Cardiac septum (tissue), 1 donor: ENCODE data around the gene ANAPC1. TPM values are rescaled to one million over a fixed set of nuclear protein-coding genes. Genes with fewer than 3 reads are reported as not detected.
"Not testable (repeated sequence)": the region's sequence is repeated elsewhere in the genome, so short reads cannot be mapped to it uniquely, and the experiment has no call there.

ENCODE experiments used
- DNase-seq: peaks from one replicate; pipeline ENCODE4 v3.0.0-alpha.2; 2020; ENCODE audit warnings: low spot score
- intact Hi-C: fragments of 100-400 bp; cut with DNase I; formaldehyde crosslinking; loops from one replicate; pipeline ENCODE4 v1.14.0; 2022
- long read RNA-seq: library from polyadenylated mRNA; unstranded; transcript quantifications from one replicate; pipeline ENCODE4 v2.0.0, GENCODE V29; 2021
- total RNA-seq: library from RNA; stranded (reverse); fragmentation: NEBNext Ultra II Directional; extraction: Animal tissue kit (Norgen Biotek cat#: 25700); gene quantifications from one replicate; pipeline ENCODE4 v1.2.1, GENCODE V29; 2021
- donor health status: DM: no; HTN: no; CAD: no.

ANAPC1 gene
- total RNA-seq, result 21.1 TPM
- long read RNA-seq, partial matches to known transcripts, result 10 of 13 reads
- long read RNA-seq, other reads (novel, unspliced or antisense), result 2 of 13 reads

DNA sequence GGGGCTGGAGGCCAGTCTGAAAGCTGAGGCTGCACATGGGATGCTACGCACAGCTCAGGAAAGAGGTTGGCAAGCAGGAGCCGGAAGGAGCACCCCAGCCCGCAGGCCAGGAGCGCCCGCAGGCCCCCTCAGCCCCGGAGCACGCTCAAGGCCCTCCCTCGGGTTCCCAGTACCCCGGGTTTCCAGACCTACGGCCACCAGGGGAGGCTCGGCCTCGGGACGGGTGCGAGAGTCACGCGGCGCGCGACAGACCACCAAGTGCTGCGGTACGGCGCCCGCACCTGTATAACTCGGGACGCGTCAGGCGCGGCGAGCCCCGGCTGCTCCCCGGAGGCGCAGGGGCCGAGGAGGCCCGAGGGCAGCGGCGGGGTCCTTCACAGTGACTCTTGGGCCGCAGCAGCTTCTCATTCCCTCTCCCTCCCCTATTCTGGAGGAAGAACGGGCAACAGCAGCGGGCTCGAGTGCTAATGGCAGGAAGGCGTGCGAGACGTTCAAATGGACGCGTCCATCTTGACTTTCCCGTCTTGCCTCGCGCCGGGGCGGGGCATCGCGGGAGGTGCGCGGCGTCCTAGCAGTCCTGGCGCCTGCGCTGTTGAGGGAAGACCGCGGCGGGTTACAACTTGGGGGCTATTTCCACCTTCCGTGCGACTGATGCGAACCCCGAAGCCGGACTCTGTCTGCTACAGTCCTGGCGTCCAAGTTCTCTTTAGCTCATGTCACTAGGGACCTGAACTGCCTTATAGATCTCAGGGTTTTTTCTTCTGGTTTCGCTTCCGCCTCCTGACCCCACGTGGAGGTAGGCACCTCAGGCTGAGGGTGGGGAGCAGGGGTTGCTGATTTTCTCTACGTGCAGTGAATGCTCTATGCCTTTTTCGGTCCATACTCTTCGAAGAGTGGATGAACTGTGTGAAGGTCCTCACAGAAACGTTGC, at the start of gene ANAPC1:
Gene ANAPC1, minus strand, starts transcription at position 533 of the 931 bp plus-strand sequence. CDS start 3,368 bp downstream, outside the sequence.
- peak; percentile 94 for DNase-seq
- intact Hi-C loops, result no loop called here

GRCh38 chr2:111932841-111933291, 48.9 kb upstream of the ANAPC1 start:
- DNase-seq, result no peak

GRCh38 chr2:111930875-111931274, 46.9 kb upstream of the ANAPC1 start:
- intact Hi-C loops, result no loop called here
- no peak for DNase-seq

More at GRCh38 chr2:111932841-111933291, 48.9 kb upstream of the ANAPC1 start:
- intact Hi-C loops, result no loop called here

DNA sequence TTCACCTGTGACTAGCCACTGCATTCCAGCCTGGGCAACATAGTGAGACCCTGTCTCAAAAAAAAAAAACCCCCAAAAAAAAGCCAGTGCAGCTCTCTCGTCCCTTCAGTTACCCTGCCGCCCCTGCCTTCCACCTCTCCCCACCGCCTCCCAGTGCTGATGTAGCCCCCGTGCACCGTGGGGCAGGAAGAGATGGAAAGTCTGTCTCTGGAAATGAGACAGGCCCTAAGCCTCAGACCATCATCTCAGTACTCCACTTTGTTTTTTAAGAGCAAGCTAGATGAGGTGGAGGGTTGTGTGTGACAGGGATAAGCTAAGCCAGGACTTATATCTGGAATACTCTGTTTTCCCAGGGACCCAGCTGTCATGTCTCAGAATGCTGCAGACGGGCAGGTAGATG, 46.4 kb upstream of the ANAPC1 start:
- no peak for DNase-seq
- intact Hi-C loops, result no loop called here

DNA sequence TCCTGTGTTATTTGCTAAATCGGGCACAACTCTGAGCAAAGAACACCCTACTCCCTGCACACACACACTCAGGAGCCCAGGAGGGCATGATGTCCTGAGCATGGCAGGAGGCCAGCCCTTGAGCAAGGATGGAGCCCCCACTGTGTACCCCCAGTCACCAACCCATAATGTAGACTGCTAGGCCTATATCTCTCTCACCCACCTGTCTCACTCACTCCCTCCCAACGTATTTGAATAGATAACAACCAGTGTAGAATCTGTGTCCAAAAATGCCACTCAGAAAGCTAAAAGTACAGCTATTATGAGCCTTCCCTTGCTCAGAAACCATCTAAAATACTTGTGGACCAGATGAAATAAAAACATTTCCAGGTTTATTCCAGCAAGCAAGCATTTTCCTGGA, 43.7 kb upstream of the ANAPC1 start:
- intact Hi-C loops, result no loop called here
- no peak for DNase-seq

- no peak for DNase-seq
- intact Hi-C loops, result no loop called here
These were observed 40.7 kb upstream of the ANAPC1 start for GRCh38 chr2:111924617-111925107.

DNA sequence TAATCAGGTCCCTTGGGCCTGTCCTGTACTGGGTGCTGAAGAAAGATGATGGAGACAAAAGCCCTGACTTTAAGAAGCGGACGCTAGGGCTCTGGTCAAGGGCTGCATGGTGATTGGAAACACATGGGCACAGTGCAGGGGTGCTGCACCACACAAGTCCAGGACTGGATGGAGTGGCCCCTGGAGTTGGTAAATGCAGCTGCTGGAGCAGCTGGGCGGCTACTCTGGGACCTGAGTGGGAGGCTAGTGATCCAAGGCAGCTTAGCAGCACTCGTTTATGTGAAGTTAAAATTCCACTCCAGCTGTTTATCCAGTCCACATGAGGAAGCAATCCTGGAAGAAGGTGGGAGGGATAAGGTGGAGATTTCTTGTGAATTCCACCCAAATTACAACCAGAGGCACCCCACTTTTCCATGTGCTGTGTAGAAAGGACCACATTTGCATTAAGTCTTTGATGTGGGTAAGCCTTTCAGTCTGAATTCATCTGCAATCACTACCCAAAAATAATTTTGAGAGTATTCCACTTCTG, 39.3 kb upstream of the ANAPC1 start:
- intact Hi-C loops, result no loop called here
- DNase-seq, result no peak

GRCh38 chr2:111919794-111920608, 36.0 kb upstream of the ANAPC1 start:
- no peak for DNase-seq
- intact Hi-C loops, result no loop called here

DNA sequence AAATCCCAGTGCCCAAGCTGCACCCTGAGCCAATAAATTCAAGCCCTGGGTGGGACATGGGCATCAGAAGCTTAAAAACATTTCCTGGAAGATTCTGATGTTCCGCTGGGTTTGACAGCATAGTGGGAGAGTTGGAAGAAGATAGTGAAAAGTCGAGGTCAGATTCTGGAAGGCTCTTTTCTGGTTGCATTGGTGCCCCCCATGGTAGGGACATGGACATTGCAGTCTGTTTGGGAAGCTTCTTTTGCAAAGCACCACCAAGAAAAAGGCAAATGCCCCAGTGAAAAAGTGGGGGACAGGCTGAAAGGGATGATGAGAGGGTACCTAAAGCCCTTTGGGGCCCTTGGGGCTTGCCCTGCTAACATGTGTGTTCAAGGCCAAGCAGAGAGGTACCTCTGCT, 35.4 kb upstream of the ANAPC1 start:
- intact Hi-C loops, result no loop called here
- no peak for DNase-seq

DNA sequence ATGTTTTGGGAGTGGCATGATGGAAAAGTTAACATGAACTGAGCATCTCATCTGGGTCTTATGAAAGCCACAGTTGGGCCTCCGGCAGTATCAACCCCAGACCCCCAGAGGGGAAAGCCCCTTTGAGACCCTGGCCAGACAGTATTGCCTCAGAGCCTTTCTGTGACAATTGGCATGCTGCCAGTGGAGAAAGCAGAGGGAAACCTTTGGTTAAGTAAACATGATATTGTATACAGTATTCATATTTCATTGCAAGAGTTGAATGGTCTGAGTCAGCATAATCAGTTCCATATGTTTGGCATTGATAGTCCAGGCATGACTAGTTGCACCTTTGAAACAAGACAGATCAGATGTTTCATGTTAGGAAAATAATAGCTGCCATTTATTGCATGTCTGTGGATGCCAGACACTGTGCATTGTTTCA, 34.4 kb upstream of the ANAPC1 start:
- DNase-seq, result no peak
- intact Hi-C loops, result no loop called here

DNA sequence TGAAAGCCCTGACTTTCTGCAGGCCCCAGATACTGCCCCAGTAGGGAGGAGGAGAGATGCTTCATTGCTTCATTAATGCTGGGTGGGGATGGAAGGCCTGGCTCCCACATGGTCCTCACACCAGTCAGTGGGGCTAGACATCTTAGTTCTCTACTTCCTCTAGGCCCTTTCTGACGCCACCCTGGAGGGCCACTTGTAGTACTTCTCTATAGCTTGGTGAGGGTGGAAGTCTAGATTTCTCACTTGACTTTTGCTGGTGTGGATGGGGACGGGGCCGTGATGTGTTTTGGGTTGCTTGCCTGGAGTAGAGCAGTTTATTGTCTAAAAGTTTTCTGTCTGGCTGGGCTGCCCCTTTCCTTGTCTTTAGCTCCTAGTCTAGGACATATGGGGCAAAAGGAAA, 33.1 kb upstream of the ANAPC1 start:
- intact Hi-C loops, result no loop called here

DNA sequence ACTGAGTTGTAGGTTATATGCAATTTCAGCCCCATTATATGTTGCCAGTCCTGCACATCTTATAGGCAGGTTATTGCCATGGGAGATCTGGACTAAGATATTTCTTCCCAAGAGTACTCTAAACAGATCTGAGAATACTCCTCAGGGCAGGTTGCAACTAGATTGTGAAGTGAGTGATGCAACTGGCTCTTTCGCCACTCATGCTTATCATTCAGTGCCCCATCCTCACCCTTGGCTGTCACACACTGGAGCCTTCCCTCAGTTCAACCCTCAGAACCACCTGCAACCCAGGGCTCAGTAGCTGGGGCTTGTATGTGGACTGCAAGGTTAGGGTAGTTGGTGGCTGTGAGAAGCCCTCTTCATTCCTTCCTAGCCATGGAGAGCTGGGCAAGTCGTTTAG, 28.6 kb upstream of the ANAPC1 start:
- DNase-seq, result no peak
- intact Hi-C loops, result no loop called here

More for the DNA sequence above, 33.1 kb upstream of the ANAPC1 start:
- no peak for DNase-seq

GRCh38 chr2:111911295-111911977, 27.4 kb upstream of the ANAPC1 start:
- intact Hi-C loops, DNase-seq: not testable (repeated sequence)

- intact Hi-C loops, result no loop called here
- no peak for DNase-seq
These were observed 26.8 kb upstream of the ANAPC1 start for GRCh38 chr2:111910609-111911277.

DNA sequence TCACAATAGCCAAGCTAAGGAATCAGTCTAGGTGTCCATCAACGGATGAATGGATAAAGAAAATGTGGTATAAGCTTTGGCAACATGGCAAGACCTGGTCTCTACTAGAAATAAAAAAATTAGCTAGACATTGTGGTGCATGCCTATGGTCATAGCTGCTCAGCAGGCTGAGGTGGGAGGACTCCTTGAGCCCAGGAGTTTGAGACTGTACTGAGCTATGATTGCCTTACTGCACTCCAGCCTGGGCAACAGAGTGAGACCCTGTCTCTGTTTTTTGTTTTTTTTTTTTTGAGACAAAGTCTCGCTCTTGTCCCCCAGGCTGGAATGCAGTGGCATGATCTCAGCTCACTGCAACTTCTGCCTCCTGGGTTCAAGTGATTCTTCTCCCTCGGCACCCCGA, 26.0 kb upstream of the ANAPC1 start:
- intact Hi-C loops, DNase-seq: not testable (repeated sequence)

DNA sequence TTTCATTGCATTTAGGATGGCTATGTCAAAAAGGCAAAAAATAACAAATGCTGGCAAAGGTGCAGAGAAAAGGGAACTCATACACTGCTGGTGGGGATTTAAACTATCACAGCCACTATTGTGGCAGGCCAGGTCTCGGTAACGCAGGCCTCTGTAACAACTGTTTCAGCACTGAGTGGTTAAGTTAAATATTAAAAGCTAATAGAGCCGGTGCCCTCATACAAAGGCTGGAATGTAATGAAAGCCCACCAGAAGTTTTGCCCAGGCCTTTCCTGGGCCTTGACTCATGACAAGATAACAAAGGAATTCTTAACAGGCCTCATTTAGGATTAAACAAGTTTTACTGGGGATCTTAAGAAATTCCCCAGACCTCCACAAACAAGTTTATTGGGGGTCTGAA, 25.1 kb upstream of the ANAPC1 start:
- intact Hi-C loops, result no loop called here
- DNase-seq, result no peak

DNA sequence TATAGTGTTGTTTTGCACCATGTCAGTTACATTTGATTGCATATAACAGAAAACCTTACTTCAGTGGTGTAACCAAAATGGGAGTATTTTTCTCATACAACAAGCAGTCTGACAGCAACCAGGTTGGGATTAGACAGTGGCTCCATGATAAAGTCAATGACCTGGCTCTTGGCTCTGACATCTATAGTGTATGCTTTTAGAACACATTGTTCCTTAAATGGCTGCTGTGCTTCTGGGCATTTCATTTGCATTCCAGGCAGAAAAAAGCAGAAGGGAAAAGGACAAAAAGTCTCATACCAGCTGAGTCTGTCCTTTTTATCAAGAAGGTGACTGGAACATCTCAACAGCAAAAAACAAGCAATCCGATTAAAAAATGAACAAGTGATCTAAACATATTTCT, 24.6 kb upstream of the ANAPC1 start:
- intact Hi-C loops, result no loop called here

DNA sequence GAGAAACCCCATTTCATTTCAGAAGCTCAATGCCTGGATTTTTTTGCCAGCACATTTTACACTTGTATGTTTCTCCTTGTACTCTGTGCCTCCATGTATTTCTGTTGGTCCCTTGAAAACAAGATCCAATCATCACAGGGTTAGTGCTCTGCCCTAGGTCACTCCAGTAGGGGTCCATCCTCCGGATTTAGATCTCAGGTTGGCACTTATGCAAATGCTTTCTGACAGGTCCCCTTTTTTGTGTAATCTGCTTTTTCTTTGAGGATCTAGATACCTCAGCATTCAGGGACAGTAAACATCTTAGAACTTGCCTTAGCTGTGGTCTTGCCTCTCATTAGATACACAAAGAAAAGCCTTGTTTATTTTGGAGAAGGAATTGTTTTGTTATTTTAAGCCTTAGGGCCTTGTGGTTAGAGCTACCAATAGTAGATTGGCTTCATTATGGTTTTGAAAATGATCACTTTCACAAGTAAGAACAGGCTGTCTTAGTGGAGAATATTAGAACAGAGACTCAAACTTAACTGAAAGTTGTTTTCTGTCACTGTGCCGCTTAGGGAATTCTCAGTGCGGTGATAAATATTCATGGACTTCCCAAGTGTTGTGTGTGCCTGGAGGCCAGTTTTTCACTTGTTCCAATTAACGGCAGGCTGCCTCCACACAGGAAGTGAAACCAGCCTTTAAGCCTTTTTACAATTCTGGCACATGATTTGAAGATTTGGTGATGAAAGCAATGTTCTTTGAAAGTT, 22.2 kb upstream of the ANAPC1 start:
- no peak for DNase-seq
- intact Hi-C loops, result no loop called here

More for the DNA sequence above, 24.6 kb upstream of the ANAPC1 start:
- DNase-seq, result no peak
